NCI-H2029 treated with DMSO at 0.1 percent for 48 hours (cell line): ENCODE measurements around the gene VDR.
A peak's percentile ranks its signal among the peaks of the same experiment; 100 is the strongest.

ENCODE experiments used
- DNase-seq: peaks from one replicate; lab custom pipeline; 2025; lab: John Stamatoyannopoulos, UW

The VDR gene

DNA sequence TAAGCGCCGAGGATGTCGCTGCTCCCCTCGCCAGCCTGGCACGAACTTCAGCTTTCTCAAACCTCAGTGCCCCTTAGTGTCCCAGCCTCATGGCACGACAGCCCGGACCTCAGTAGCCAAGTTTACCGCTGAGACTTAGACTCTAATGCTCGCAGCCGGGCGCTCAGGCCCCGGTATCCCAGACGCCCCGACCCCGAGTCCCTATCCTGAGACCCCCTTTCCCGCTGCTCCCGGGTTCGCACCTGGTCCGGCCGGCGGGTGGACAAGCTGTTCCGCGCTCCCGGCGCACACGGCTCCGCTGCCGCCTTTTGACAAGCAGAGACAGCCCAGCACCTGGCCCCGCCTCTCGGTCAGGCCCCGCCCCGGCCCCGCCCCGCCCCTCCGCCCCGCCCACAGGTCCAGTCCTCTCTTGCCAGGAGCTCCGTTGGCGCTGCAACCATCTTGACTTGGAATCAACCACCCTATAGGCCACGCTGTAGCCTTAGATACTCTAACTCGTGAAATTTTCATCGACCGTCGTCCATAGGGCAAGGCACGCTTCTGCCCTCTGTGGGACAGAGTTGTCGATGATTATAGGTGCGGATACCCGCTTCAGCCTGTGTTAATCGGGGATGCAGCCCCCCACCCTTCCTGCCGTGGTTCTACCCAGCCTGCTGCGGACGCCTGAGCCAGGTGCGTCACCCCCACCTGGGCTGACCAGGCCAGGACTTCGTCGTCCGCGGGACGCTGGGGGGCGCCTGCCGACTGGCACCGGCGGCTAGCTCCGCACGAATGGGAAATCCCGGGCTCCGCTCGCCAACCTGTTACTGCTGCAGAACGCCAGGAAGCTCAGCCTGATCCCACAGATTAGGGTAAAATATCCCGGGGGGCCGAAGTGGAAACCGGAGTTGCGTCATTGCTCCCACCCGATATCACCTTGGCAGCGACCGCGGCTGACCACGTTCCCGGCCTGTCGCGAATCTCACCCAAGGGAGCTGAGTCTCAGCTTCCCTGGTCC is at the start of gene VDR:
Gene VDR (minus strand): TSS at position 282 of the 997 bp plus-strand sequence. CDS start 25,881 bp downstream, outside the sequence.
- peak; percentile 53 for DNase-seq

DNA sequence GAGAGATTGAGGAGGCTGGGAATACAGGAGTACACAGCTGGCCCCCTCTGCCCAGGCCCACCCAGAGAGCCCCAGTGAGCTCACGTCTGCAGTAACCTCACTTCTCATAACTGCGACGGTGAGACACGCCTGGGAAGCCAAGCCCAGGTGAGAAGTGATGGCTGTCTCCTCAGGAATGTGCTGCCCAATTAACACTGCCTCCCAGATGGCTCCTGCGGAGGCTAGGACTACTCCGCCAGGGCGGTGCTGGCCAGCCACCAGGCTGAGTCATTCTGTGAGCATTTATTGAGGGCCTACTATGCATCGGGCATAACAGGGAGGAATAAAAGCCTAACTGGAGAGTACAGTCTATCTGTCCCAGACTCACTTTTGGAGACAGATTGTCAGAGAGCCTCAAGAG is 49.3 kb upstream of the VDR start:
- DNase-seq: no peak

DNA sequence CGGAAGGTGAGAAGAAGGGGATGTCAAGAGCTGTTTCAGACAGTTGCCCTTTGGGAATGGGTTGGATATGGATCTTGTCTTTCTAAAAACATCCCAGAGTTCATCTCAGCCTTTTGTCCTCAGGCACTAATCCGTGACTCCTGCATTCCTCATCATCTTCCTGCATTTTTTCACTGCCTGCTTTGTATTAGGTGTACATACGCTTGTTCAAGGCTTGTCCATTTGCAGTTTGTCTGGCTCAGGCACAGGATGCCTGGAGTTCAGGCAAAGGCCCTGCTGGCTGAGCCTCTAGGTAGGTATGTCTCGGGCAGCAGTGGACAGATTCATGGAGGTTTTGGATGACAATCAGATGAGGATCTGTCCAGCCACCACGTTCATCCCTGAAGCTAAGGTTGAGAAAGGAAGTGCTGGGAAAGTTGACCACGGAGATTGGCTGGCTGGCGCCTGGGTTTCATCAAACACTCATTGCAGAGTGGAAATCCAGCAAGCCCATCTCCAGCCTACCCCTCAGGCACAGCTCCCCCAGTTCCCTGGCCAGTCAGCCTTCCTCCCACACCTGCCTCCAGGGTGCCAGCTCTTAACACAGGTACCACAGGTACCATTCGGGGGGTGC is 46.2 kb upstream of the VDR start:
- no peak for DNase-seq

DNA sequence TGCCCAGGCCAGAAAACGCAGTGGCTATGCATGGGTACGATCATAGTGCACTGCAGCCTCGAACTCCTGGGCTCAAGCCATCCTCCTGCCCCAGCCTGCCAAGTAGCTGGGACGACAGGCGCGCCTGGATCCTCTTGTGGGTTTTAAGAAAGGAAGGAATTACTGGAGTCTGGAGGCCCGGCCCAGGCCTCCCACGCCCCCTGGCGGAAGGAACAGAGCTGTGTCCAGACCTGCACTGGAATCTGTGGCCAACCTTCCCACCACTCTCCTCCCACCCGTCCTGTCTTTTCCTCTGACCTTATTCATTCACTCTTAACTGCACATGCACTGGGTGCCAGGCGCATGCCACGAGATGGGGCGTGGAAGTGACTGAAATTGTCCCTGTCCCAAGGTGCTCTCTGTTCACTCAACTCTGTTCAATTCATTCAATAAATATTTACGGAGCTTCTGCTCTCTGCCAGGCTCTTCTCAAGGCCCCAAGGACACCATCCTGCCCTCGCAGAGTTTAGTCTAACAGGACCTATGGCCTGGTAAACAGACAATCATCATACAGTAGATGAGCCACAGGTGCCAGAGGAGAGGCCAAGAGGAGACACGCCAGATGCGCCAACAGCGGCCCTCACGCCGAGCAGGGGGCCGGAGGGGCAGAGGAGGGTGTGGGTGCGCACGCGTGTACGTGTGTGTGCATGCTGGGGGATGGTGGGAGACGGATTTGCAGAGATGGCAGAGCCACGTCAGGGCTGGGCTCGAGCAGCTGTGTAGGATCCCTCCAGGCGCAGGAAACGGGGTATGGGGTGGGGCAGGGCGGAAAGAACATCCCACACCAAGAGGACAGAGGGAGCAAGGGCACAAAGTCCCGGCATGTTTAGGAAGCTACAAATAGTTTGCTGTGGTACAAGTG is 44.9 kb upstream of the VDR start:
- DNase-seq: peak; percentile 21

DNA sequence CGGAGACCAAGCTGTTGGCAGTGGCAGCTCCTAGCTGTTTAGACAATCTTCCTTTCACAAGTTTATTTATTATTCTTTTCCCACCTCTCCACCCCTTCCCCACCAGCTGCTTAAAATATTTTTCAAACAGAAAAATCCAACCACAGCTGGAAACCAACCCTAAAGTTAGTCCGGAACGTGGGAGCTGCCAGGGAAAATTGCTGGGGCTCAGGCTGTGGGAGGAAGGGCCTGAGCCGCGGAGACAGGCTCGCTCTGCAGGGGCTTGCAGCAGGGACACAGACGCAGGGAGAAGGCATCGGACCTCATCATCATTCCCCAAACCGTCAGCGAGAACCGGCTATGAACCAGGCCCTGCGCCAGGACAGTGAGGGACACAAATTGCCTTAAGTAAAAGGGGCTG is 42.5 kb upstream of the VDR start:
- no peak for DNase-seq

DNA sequence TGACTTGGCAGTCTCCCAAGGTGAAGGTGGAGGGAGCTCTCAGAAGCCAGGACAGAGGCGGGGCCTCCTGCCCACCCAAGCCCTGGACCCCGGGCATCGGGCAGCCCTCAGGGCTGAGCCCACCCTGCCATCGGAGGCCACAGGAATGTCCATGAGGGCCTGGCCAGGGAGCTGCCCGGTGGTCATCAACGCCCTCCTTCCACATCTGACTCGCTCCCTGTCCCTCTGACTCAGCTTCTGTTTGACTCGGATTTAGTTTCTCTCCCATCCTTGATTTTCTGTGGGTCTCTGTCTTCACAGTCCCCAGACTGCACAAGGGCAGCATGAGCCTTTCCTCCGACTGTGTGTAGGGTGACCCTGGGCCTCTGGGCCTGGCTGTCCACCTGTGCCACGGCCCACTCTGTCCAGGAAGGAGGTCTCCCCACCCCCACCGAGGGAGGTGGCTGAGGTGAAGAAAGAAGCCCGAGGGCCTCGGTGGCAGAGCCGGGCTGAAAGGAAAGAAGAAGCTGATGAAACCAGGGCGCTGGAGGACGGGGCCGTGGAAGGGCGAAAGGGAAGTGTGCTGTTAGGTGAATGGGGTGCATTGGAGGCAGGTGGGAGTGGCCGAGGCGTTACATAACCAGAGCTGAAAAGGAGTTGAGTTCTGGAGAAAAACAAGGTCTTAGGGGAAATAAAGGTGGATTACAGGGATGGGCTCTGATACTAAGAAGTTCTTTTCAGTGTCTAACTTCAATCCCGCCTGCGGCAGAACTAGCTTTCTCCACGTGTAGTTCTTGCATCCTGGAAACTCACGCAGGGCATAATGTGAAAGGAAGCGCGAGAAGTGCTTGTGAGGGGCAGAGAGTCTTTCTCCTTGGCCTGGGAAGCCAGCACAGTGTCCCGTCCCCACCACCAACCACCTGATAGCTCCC is 41.9 kb upstream of the VDR start:
- no peak for DNase-seq

DNA sequence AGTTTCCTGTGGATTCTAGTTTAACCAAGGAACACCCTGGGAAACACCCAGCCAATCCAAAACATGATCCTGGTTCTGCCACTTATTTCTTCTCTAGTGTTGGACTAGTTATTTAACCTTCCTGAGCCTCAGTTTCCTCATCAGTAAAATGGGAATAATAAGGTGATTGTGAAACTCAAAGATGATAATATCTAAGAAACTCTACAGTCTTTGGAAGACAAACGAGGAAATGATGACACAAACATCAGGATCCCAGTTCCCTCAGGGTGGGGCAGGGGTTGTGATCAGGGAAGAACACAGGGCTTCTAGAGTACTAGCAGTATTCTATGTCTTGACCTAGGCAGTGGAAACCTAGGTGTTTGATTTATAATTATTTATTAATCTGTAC is 40.5 kb upstream of the VDR start:
- DNase-seq: no peak

DNA sequence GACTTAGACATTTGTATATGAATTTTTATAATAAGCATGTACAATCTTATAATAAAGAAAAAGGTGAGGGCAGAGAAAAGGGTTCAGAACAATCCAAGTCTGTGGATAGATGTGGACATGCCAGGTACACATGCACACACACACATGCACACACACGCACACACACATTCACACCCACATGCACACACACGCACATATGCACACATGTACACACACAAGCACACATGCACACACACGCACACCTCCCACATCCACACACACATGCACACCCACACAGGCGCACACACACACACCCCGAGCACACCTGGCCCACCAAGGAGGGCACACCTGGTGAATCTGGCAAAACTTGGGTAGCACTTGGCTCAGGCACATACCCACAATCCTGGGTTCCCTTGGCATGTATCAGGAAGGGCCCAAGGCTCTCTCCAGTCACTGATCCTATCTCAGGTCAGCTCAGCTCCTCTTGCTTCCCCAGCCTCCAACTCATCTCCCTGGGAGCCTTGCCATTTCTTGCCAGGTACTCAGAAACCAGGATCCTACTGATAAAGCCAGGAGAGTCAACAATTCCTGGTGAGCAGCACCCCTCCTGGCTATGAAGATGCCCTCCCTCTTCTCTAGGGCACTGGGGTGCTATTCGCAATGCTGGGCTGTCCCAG is 40.0 kb upstream of the VDR start:
- DNase-seq: no peak

DNA sequence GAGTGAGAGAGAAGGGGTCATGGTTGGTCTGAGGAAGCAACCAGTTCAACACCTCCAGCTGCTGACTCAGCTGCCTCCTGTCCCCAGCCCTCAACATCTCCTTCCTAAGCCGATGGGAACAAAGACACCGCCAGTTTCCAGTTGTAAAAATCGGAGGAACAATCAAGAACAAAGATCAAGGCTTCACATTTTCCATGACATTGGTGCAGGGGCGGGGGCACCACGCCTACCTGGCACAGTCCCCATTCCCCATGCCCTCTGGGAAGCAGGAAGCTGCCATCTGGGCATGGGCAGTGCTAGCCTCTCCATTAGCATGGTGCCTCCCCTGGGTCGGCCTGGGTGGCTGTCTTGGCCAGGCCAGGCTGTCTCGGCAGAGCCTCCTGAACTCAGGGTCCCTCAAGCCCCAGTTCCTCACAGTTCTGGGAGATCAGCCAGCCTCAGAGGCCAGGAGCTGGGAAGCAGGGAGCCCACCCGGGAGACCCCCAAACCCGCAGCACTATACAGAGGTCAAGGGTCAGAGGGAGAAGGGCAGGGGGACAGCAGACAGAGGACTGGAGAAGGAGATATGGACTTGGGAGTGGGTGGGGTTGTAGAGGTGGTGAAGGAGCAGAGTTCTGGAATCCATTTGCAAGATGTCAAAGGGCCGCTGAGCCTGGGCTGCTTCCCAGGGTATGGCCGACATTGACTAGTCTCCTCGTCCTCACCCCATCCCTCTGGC is 39.0 kb upstream of the VDR start:
- DNase-seq: no peak

DNA sequence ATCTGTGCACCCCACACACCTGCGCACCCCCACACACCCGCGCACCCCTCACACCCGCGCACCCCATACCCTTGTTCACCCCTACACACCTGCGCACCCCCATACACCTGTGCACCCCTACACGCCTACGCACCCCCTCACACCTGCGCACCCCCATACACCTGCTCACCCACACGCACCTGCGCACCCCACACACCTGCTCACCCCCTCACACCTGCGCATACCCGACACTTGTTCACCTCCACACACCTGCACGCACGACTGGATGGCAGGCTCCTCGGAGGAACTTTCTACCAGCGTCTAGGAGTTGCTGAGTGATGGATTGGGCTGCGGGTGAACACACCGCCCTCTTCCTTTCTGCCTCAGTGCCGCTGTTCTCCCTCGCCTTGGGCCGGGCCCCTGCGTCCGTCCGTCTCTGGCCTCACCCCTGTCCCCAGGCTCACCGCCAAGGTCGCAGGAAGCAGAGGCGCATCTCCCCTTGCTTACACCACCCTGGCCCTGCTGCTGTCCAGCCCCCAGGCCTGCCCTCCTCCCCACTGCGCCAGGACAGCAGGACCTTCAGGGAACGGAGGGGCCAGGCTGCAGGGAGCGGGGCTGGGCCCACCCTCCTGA is 37.9 kb upstream of the VDR start:
- DNase-seq: no peak

DNA sequence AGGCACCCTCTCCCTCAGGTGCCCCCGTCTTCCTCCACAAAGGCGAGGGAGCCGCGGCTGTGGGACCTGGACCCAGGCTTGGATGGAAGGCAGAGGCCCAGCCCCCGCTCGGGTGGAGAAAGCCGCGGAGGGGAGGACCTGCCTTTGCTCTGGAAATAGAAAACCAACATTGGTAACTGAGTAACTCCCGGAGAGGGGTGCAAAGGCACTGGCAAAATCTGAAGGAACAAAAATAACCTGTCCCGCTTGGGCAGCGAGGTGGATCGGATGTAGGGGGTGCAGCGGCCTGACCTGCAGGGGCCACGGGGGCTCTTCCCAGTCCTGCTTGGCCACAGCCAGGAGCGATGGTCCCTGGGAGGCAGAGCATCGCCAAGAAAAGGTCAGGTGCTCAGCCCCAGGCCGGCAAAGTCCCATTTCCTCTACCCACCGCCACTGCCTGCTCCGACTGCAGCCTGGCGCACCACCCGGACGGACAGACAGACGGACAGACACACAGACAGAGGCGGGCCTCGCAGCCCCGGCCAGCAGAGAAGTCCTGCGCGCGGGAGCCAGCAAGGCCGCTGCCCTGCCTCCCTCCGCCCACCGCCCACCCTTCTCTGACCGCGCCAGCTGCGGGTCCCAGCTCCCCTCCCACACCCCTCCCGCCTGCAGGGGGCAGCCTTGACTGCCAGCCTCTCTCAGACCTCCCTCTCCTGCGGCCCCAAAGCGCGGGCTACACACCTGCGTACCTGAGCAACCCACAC is 37.2 kb upstream of the VDR start:
- no peak for DNase-seq

DNA sequence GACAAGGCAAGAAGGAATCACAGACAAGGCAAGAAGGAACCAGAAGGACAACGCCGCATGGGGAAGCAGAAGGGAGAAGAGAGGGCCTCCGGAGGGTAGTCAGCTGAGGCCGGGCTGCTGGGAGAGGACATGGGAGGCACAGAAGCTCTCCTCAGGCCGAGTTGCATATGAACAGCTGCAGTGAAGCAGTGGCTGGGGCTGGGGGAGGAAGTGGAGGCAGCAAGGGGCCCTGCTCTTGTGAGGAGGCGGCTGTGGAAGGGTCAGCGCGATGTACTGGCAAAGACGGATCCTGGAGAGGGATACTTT is 36.6 kb upstream of the VDR start:
- no peak for DNase-seq

DNA sequence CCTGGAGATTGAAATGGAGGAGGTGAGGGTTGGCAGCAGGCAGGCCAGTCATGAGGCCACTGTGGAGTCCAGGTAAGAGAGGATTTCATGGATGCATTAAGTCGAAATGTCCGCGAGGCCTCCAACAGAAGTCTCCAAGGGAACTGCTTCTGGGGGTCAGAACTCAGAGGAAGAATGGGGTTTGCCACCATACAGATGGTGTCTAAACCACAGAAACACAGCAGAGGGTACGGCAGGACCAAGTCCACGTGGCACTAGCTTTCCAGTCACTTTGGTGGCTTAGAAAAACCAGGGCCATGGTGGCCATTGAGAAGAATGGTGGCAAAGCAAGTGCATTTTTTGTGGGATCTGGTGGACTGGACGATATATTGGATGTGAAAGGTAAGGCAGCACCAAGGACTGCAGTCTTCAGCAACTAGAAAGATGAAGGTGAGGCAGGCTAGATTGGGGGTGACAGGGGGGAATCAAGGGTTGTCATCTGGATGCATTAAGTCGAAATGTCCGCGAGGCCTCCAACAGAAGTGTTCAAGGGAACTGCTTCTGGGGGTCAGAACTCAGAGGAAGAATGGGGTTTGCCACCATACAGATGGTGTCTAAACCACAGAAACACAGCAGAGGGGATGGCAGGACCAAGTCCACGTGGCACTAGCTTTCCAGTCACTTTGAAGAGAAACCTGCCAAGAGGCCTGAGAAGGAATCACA is 36.1 kb upstream of the VDR start:
- no peak for DNase-seq

DNA sequence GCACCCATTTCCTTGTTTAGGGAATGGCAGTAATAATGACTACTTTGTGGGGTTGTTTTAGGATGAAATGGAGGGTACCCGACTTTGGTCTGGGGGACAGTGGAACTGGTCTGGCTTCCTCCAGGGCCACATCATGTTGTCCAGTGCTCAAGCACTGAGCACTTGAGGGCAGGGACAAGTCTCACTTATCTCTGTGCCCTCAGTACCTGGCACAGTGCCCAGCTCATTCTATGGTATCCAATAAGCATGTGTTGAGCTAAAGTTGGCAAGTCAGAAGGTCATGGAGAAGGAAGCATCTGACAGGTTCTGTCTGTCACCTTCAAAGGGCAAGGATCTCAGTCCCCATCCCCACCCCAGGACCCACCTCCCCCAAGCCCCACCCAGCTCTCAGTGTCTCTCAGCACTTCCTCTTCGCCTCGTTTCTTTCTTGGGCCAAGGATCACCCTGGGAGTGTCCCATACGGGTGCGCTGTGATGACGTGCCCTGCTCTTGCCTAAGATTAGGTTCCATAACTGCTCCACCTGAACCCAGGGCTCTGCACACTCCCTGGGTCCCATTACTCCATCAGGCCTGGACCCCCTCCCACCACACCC is 34.3 kb upstream of the VDR start:
- peak; percentile 7 for DNase-seq

DNA sequence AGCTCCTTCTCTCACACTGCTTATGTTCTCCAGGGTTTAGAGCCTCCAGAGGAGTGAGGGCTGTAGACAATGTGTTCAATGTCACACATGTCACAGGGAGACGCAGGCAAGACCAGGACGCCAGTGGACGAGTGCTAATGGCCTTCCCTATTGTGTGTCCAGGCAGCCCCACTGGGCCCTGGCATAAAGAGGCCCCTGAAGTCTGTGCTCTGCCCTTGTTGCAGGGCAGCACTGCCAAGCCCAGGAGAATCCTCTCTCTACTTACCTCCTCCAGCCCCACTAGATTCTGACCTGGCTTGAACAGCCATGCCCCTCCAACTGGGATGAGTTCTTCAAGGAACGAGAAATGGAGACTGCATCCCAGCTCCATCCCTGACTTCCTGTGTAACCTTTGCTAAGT is 33.8 kb upstream of the VDR start:
- no peak for DNase-seq

DNA sequence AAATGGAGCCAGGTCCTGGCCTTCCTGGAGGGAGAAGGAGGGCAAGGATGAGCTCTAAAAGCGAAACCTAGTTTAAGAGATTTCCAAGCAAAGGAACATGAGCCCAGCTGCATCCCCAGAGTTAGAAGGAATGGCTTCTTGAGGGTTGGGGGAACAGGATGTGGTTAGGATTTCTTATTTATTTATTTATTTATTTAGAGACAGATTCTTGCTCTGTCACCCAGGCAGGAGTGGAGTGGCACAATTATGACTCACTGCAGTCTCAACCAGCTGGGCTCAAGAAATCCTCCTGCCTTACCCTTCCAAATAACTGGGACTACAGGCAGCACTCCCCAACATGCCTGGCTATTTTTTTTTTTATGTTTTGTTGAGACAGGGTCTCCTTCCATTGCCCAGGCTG is 33.3 kb upstream of the VDR start:
- DNase-seq: no peak

DNA sequence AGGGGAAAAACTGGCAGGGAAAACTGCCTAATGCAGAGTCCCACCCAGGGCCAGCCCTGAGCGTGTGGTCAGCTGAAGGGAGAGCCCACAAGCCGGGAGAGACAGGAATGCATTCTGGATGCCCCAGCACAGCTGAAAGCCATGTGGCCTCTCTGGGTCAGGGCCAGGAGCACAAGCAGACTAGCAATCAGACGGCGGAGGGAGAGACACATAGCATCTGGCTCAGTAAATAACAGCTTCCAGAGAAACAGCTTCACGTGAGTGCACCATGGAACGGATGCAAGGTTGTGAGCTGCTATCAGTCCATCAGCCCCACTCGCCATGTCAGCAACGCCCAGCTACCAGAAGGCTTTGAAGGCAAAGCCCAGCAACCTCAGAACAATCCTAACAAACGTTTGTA is 30.4 kb upstream of the VDR start:
- DNase-seq: no peak

DNA sequence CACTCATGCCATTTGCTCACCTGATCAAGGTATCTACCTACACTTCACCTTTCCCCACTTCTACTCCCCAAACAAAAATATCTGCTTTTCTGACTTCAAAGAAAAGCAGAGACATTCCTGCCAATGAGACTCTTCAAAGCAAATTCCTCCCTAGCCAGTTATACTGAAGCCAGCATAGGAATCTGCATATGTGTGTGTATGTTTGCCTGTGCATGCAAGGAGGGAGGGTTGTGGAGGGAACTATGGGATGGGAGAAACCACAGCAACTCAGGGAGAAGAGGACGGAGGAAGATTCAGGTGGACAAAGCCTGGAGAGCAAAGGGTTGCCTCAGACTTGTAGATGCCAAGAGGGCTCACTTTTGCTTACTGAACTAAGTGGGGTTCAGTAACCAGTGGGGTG is 26.4 kb upstream of the VDR start:
- no peak for DNase-seq
